HG03066 (cell line): ENCODE results near the gene SLC16A13.
"Not testable (repeated sequence)": the region's sequence is repeated elsewhere in the genome, so short reads cannot be mapped to it uniquely, and the experiment has no call there.

Source experiments
- ATAC-seq: cut with Tn5 transposase; IDR thresholded peaks from one replicate; pipeline ENCODE4 v1.9.1; 2021; ENCODE audit warnings: low read depth; ENCODE audit not compliant: unreplicated experiment

Gene SLC16A13

DNA sequence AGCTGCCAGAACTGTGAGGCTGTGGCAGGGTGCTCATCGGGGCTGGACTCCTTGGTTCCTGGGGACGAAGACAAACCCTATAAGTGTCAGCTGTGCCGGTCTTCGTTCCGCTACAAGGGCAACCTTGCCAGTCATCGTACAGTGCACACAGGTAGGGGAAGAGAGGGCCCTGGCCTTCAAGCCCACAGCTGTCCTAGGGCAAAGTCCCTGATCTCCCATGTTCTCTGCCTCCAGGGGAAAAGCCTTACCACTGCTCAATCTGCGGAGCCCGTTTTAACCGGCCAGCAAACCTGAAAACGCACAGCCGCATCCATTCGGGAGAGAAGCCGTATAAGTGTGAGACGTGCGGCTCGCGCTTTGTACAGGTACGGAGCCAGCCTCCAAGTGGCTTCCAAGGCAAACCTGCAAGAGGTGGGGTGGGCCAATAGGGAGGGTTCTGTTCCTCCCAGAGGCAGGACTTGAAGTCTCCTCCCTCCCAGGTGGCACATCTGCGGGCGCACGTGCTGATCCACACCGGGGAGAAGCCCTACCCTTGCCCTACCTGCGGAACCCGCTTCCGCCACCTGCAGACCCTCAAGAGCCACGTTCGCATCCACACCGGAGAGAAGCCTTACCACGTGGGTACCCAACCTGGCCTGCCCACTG, 9.2 kb upstream of the SLC16A13 start:
- ATAC-seq = no peak

DNA sequence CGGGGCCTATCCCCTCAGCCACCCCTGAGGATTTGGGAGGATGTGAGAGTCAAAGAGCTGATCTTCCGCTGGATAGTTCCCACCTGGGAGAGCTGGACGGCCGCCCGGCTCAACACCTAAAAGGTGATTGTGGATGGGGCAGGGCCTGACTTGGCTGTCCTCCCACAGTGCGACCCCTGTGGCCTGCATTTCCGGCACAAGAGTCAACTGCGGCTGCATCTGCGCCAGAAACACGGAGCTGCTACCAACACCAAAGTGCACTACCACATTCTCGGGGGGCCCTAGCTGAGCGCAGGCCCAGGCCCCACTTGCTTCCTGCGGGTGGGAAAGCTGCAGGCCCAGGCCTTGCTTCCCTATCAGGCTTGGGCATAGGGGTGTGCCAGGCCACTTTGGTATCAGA, 8.5 kb upstream of the SLC16A13 start:
- no peak for ATAC-seq

DNA sequence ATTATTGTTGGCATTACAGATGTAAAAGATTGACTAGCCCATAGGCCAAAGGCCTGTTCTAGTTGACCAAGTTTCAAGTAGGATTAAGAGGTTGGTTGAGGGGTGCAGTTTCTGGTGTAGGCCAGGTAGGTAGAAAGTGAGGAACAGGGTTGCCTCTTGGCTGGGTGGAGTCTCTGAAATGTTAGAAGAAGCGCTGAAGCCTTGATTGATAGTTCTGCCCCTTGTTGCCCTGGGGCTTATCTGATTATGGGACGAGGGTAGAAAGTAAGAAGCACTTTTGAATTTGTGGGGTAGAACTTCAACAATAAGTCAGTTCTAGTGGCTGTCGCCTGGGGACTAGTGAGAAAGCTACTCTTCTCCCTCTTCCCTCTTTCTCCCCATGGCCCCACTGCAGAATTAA, 6.7 kb upstream of the SLC16A13 start:
- no peak for ATAC-seq

DNA sequence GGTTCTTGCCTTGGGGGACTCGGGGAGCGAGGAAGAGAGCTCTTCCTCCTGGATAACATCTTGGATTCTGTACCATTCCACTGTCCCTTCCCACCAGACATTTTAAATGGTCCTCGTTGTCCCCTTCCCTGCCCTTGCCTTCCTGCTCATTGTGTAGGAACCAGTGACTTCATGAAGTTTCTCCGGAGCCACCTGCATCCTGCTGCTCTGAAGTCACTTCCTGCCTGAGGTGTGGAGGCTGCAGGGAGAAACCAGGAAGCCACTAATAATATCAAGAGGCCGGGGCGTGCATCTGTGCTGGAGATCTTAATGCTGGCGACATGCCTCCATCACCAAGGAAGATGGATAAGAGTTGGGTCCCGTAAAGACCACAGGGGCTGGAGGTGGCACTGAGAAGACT, 6.2 kb upstream of the SLC16A13 start:
- no peak for ATAC-seq

DNA sequence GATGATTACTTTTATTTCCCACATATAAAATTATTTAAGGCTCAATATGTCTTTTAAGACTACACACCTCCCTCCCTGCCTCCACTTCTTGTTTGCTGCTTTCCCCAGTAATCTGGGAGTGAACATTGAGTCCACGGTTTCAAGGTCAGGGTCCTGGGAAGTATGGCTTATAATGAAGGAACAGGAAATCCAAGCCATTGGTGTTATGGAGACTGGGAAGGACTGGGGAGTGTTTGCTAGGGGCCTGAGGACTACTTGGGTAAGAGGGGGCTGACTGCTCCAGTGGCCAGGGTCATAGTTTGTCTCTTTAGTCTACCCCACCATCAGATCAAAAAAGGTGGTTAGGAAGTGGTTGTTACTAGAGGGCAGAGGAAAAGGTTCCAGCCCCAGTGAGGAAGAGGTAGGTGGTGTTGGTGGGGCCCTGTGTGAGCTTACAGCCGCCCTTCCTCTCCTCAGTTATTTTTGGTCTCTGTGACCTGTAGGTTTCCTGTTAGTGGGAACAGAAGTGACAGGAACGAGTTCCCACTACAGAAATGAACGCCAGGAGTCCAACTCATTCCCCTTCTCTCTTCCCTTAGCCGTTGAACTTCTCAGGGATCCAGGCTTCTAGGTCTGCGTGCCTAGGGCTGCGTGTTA, 742 bp upstream of the SLC16A13 start:
- no peak for ATAC-seq

DNA sequence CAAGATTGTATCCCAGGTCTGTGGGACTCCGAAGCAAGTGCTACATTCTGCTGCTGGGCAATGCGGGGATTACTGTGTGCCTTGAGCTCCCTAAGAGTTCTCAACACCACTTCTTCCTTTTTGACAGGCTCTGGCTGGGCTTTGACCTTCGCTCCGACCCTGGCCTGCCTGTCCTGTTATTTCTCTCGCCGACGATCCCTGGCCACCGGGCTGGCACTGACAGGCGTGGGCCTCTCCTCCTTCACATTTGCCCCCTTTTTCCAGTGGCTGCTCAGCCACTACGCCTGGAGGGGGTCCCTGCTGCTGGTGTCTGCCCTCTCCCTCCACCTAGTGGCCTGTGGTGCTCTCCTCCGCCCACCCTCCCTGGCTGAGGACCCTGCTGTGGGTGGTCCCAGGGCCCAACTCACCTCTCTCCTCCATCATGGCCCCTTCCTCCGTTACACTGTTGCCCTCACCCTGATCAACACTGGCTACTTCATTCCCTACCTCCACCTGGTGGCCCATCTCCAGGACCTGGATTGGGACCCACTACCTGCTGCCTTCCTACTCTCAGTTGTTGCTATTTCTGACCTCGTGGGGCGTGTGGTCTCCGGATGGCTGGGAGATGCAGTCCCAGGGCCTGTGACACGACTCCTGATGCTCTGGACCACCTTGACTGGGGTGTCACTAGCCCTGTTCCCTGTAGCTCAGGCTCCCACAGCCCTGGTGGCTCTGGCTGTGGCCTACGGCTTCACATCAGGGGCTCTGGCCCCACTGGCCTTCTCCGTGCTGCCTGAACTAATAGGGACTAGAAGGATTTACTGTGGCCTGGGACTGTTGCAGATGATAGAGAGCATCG, 2.4 kb downstream of the SLC16A13 start:
- no peak for ATAC-seq

DNA sequence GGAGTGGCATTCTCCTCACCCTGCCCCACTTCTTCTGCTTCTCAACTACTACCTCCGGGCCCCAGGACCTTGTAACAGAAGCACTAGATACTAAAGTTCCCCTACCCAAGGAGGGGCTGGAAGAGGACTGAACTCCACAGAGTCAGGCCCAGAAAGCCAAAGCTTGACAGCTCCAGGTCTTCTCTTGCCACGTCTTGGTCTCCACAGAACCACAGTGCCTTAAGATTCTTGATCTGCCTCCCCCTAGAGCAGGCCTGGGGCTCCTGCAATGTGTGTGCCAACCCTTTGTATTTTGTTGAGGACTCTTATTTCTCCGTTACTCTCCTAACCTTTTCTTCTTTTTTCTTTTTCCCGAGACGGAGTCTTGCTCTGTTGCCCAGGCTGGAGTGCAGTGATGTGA, 4.0 kb downstream of the SLC16A13 start:
- no peak for ATAC-seq

DNA sequence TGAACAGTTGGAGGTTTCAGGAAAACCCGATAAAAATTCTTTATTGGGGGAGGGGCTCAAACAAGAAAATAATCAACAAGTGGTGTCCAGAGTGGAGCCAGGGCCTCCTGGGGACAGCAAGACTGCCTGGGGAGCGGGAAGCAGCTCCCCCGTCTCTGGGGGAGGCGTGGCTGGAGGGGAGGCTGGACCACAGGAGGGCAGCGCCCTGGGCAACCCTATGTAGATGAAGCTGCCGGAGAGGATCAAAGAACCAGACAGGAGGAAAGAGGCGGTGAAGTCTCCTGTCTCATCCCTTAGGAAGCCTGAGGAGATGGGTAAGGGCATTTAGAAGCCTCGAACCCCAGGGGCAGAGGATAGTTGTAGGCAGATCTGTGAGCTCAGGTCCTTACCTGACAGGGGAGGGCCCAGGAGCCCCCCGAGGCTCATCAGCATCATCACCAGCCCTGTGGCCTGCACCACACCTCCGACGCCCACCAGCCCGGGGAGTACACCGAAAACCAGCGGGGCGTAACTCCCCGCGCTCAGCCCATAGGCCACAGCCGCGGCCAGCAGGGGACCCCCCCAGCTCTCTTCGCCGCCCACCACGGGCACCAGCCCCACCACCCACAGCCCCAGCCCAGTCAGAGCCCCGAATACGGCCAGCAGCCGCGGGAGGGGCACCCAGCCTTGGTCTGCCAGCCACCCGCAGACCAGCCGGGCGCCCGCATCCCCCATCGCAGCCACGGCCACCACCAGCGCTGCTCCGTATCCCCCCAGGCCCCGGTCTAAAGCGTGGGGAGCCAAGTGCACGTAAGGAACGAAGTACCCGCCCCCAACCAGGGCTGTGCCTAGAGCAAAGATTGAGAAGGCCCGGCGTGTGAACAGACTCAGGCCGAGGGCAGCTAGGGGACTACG, 6.0 kb downstream of the SLC16A13 start:
- no peak for ATAC-seq

DNA sequence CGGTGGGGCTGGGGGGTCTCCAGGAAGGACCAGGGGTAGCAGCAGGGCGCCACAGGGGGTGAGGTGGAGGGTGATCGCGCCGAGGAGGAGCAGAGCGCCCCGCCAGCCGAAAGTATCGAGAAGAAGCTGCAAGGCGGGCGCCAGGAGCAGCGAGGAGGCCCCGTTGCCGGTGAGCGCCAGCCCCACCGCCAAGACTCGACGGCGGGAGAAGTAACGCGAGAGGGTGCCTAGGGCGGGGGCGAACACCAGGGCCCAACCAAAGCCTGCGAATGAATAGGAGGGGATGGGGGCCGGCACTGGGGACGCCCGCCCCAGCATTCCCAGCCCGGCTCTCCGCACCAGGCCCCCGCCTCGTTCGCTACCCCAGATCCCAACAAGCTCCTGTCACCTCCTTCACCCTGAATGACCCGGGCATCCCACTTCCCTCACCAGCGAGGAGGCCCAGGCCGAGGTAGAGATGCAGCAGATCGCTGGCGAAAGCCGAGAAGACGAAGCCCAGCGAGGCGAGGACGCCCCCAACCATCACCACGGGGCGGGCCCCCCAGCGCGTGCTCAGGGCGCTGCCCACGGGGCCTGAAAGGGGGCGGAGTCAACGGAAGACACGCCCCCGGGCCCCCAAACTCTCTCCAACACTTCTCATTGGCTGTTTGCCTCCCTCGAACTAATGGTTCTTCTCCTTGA, 6.8 kb downstream of the SLC16A13 start:
- ATAC-seq = no peak

DNA sequence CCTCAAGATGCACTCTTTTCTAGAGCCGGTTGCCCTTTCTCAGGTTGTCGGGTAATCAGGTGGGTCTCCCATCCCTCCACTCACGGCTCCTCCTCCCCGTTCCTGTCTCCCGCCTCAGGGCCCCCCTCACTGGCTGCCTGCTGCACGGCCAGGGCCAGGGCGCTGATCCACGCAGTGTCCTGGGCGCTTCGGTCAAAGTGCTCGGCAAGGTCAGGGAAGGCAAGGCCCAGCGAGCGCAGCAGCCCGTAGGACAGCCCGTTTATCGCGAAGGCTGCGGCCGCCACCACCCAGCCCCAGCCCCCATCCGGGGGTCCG, 7.3 kb downstream of the SLC16A13 start:
- ATAC-seq = no peak

DNA sequence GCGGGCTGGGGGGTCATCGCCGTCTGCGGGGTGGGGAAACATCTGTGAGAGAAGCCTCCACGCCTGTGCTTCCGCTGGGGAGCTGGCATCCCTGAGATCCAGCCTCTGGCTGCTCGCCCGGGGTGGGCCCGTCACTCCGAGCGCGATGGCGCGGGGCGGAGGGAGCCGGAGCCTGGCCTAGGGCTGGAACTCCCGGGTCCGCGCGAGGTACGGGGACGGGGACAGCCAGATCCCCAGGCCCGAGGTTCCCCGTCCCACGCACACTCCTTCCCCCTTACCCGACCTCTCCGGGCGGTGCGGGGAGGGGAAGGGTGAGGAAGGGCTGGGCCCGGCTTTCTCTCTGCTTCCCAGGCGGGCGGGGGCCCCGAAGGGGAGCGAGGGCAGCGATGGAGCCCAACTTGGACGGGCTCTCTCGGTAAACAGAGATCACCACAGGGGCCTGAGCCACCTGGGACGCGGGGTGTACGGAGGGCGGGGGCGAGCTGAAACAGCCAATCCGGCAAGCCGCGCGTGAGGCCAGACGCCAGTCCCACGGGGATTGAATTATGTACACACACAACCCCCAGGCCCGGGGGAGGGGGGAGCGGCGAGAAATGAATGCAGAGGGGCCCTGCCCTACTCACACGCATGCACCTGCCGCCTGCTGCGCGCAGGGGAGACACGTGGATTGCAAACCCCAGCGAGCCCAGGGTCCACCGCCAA, 7.8 kb downstream of the SLC16A13 start, which contains the start of gene SLC16A11:
Gene SLC16A11 (minus strand): TSS at position 596 of the 702 bp plus-strand sequence. CDS start 579 bp downstream, at position 17.
- no peak for ATAC-seq

DNA sequence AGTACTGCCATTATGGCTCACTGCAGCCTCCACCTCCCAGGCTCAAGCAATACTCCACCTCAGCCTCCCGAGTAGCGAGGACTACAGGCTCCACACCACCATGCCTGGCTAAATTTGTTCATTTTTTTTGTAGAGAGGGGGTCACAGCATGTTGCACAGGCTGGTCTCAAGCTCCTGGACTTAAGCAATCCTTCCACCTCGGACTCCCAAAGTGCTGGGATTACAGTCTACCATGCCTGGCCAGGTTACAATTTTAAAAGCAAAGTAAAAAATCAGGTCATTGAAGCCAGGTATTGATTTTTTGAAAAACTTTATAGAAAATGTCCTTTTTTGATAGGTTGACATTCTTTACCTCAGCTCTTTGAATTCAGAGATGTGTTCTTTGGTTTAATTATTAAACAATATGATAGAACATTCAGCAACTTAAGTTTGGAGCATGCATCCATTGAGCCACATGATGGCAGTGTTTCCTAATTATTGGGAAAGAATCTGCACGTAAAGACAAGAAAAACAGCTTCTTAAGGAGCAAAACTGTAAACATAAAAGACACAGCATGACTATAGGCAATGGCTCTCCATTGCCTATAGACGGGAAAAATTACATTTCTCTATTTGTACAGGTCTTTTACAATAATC, 9.8 kb downstream of the SLC16A13 start:
- ATAC-seq = no peak

DNA sequence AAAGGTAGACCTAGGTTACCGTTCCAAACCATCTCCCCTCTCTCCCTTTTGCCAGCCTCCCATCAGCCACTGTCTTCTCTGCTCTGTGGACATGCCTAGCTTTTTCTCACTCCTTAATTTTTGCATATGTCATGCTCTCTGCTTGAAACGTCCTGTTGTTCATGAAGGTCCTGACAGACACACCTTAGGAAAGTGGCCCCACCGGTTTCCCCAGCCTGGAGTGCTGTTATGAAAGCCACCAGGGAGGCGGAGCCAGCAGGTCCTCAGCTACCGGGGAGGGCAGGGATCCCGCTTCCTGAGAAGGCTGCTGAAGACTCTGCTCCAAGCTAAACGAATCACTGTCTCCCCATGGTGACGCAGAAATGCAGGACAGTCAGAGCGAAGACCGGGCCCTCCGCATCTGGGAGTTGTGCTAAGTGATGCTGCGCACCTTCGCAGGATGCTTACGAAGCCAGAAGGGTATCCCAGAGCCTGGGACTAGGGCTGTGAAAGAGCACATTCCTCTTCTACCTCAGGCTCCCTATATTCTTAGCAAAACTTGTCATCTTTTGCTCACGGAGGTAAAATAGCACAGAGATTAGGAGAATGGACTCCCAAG, 10.4 kb downstream of the SLC16A13 start:
- no peak for ATAC-seq

DNA sequence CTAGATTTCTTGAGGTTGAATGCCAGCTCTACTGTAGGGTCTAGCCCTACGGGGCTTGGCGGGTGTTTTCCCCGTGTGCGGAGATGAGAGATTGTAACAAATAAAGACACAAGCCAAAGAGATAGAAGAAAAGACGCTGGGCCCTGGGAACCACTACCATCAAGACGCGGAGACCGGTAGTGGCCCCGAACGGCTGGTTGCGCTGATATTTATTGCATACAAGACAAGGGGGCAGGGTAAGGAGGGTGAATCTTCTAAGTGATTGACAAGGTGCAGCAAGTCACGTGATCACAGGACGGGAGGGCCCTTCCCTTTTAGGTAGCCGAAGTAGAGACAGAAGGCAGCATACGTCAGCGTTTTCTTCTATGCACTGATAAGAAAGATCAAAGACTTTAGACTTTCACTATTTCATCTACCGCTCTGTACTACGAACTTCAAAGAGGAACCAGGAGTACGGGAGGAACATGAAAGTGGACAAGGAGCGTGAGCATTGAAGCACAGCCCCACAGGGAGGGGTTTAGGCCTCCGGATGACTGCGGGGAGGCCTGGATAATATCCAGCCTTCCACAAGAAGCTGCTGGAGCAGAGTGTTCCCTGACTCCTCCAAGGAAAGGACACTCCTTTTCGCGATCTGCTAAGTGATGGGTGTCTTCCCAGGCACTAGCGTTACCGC, 11.0 kb downstream of the SLC16A13 start:
- not testable (repeated sequence) for ATAC-seq

DNA sequence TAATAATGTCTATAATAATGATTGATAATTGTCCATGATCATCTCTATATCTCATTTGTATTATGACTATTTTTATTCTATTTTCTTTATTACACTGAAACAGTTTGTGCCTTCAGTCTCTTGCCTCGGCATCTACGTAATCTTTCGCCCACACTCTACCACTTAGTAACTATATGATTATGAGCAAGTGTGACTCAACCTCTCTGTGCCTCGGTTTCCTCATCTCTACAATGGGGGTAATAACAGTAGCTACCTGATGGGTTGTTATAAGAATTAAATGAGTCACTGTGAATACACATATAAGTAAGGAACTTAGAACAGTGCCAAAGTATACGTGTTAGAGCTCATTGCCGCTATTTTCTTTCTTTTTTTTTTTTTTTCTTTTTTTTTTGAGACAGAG, 11.8 kb downstream of the SLC16A13 start:
- ATAC-seq = no peak

DNA sequence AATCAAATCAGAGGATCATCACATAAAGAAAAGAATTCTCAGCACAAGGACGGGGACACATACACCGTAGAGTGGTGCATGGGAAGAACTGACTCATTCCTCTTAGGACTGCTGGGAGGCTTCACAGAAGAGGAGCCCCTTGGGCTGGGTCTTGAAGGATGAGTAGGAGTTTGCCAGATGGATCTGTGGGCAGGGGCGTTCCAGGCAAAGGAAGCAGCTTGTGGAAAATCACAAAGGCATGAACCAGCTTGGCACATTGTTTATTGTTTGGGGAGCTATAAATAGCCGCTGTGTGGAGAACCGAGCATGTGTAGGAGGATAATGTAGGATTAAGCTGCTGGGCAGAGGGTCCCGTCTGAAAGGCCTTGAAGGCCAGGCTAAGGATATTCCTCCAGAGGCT, 13.2 kb downstream of the SLC16A13 start:
- no peak for ATAC-seq

DNA sequence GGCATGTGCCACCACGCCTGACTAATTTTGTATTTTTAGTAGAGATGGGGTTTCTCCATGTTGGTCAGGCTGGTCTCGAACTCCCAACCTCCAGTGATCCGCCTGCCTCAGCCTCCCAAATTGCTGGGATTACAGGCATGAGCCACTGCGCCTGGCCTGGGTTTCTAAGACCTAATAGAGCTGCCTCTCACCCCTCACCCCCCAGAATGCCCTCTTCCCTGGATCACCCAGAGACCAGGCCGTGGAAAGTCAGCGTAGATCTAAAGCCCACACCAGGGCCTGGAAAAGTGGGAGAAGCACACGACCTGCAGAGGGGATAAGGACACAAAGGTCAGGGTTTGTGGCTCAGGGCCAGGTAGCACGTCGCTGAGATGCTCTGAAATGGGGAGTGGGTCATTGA, 14.8 kb downstream of the SLC16A13 start:
- ATAC-seq = not testable (repeated sequence)

DNA sequence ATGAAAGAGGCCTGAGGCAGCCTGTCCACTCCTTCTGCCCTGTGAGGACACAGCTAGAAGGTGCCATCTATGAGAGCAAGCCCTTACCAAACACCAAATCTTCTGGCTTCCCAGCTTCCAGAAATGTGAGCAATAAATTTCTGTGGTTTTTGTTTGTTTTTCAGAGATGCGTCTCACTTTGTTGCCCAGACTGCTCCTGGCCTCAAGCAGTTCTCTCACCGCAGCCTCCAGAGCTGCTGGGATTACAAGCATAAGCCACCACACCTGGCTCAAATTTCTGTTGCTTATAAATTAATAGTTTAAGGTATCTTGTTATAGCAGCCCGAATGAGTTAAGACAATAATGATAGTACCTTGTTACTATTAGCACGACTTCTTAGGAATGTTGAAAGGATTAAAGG, 20.6 kb downstream of the SLC16A13 start:
- no peak for ATAC-seq
